Choroid plexus epithelial cell (primary cell): ENCODE data around the gene PLAAT4.
A peak's percentile ranks its signal among the peaks of the same experiment; 100 is the strongest.

Experiments used
- DNase-seq: peaks from one replicate; pipeline ENCODE4 v3.0.0-alpha.2; 2010; ENCODE audit warnings: low read depth
- H3K4me3 ChIP-seq: 2 replicates; pipeline ENCODE4 v1.5.1; 2011; ENCODE audit warnings: low read depth, mild to moderate bottlenecking, control low read depth, low read length, moderate library complexity
- TF ChIP-seq, protein P1 (sequence below): conservative IDR thresholded peaks from 2 replicates; pipeline ENCODE4 v1.5.1; 2011; ENCODE audit warnings: low read depth, mild to moderate bottlenecking, control low read depth, inconsistent platforms, low read length, moderate library complexity

The PLAAT4 gene

DNA sequence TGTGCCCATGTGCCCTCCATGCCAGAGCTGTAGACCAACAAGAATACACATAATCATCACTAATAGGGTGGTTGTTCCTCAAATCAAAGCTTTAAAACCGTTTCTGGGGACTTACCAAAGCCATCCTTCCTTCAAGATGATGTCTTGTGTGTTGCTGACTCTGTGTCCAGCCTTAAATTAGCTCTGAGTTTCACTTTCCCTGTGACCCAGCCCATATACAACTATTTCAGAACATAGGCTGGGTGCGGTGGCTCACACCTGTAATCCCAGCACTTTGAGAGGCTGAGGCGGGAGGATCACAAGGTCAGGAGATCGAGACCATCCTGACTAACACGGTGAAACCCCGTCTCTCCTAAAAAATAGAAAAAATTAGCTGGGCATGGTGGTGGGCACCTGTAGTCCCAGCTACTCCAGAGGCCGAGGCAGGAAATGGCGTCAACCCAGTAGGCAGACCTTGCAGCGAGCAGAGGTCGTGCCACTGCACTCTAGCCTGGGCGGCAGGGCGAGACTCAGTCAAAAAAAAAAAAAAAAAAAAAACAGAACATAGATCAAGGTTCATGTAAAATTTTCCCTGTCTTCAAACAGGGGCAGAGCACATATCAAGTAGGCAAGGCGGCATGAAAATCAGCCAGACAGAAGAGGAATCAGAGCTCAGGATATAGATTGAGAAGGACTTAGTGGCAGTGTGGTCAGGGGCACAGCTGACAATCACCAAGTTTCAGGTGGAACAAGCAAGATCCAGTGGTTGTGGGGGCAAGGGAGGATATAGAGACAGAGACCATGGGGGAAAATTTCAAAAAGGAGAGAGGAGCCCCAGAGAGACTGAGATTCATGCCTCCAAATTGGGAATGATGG, 26.8 kb downstream of the PLAAT4 start, which contains the start of gene PLAAT2:
Gene PLAAT2, minus strand, starts transcription at position 179 of the 855 bp plus-strand sequence. Its CDS starts 55 bp downstream, at position 124.
- no peak within 1 kb of the TSS for H3K4me3 ChIP-seq
- TF ChIP-seq, protein P1, sequence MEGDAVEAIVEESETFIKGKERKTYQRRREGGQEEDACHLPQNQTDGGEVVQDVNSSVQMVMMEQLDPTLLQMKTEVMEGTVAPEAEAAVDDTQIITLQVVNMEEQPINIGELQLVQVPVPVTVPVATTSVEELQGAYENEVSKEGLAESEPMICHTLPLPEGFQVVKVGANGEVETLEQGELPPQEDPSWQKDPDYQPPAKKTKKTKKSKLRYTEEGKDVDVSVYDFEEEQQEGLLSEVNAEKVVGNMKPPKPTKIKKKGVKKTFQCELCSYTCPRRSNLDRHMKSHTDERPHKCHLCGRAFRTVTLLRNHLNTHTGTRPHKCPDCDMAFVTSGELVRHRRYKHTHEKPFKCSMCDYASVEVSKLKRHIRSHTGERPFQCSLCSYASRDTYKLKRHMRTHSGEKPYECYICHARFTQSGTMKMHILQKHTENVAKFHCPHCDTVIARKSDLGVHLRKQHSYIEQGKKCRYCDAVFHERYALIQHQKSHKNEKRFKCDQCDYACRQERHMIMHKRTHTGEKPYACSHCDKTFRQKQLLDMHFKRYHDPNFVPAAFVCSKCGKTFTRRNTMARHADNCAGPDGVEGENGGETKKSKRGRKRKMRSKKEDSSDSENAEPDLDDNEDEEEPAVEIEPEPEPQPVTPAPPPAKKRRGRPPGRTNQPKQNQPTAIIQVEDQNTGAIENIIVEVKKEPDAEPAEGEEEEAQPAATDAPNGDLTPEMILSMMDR = no peak
- DNase-seq = no peak

- H3K4me3 ChIP-seq = no peak overlapping the region
- TF ChIP-seq, protein P1 = no peak
- DNase-seq = no peak
These were observed 27.6 kb downstream of the PLAAT4 start for GRCh38 chr11:63564056-63564774.

- DNase-seq = no peak
- no peak overlapping the region for H3K4me3 ChIP-seq
- TF ChIP-seq, protein P1 = no peak
These were observed 28.3 kb downstream of the PLAAT4 start for GRCh38 chr11:63564784-63565350.

GRCh38 chr11:63567044-63567840, 30.6 kb downstream of the PLAAT4 start:
- peak; percentile 90 for DNase-seq
- H3K4me3 ChIP-seq = no peak overlapping the region
- TF ChIP-seq, protein P1 = no peak

DNA sequence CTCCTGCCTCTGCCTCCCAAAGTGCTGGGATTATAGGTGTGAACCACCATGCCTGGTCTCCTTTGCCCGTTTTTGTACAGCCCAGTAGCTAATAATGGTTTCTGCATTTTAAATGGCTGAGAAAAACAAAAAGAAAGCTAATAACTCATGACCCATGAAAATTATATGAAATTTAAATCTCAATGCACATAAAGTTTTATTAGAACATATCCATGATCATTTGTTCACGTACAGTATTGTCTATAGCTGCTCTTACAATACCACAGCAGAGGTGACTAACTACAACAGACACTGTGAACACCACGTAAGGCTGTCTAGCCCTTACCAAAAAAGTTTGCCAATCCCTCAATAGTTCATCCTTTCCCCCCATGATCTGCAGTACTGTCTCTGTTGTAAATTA, 33.0 kb downstream of the PLAAT4 start:
- TF ChIP-seq, protein P1 = no peak
- no peak for DNase-seq
- no peak overlapping the region for H3K4me3 ChIP-seq

- TF ChIP-seq, protein P1 = no peak
- no peak for DNase-seq
- no peak overlapping the region for H3K4me3 ChIP-seq
These were observed 35.5 kb downstream of the PLAAT4 start for GRCh38 chr11:63572026-63572688.
